ENCODE data around the gene APH1A.

APH1A gene

DNA sequence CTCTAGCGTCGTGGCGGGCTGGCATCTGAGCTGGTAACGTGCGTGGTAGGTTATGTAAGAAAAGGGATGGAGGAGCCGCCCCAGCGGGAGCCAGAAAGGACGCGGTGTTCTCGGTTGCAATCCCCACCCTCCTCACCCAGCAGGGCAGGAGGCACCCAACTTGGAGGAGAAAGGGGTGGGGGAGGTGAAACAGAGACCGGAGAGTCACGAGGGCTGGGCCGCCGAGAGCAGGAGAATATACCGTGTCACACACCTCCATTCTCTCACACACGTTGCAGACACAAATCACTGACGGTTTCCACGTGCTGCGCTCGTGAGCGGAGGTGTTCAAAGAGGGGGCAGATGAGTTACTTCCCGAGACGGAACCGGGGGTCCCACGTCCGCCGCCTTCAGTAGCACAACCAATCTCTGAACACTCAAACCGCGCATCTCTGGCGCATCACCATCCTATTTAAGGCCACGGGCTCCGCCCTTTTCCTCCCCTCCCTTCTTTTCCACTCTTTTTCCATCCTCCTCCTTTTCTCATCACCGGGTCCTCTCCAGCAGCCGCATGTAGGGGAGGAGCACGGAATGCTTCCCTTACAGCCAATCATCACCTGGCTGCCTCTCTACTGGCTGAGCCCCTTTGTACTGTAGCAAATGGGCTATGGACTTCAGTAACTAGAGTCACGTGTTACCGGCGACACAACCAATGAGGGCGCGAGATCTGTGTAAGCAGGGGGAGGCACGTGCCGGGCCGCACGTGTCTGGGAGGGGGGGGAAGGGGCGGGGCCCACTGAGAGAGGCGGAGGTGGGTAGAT is 13.1 kb upstream of the APH1A start, which contains the start of gene CIART:
Gene CIART (plus strand): TSS at position 797 of the 800 bp plus-strand sequence. CDS start 714 bp downstream, outside the sequence.
- H3K27me3 Mint-ChIP-seq, result peaks cover 31% of the 10 kb centered on the region
- peaks cover 29% of the 10 kb centered on the region for H3K4me1 Mint-ChIP-seq

GRCh38 chr1:150281221-150281757 is 12.5 kb upstream of the APH1A start:
- peak overlapping the region; percentile 47 for H3K27ac Mint-ChIP-seq
- peak; percentile 72 for DNase-seq
- H3K36me3 Mint-ChIP-seq, result peaks cover 11% of the 10 kb centered on the region
- no peaks in the 10 kb centered on the region for H3K9me3 Mint-ChIP-seq
- CTCF ChIA-PET, result interaction anchor here (0.8 to 4.4 kb wide), 6 partner anchors 9 to 29 kb away, joined by 3 to 49 read pairs (median 4); partner anchors contain the start of genes APH1A, C1orf54 and CA14
- peaks cover 29% of the 10 kb centered on the region for H3K4me1 Mint-ChIP-seq
- peak overlapping the region; percentile 77 for H3K4me3 Mint-ChIP-seq
- H3K27me3 Mint-ChIP-seq, result peaks cover 29% of the 10 kb centered on the region

More for the DNA sequence above, 13.1 kb upstream of the APH1A start, which contains the start of gene CIART:
- Mint-ChIP-seq H3K27ac (peak within 1 kb of the TSS; percentile 82), H3K4me3 (peak within 1 kb of the TSS; percentile 77), H3K36me3 (peaks cover 10% of the 10 kb centered on the region), H3K9me3 (no peaks in the 10 kb centered on the region)
- peak; percentile 89 for DNase-seq
- CTCF ChIA-PET, result interaction anchor here (0.8 to 4.4 kb wide), 6 partner anchors 10 to 30 kb away, joined by 3 to 49 read pairs (median 4); partner anchors contain the start of genes APH1A, C1orf54 and CA14

- Mint-ChIP-seq H3K36me3 (peaks cover 11% of the 10 kb centered on the region), H3K27me3 (peaks cover 28% of the 10 kb centered on the region), H3K4me1 (peaks cover 29% of the 10 kb centered on the region), H3K27ac (no peak overlapping the region), H3K4me3 (no peak overlapping the region), H3K9me3 (no peaks in the 10 kb centered on the region)
- CTCF ChIA-PET, result interaction anchor here (0.7 to 4.4 kb wide), 2 partner anchors 24 to 655 kb away, joined by 3 to 49 read pairs; partner anchors contain the start of gene CA14
- no peak for DNase-seq
Observed at GRCh38 chr1:150280138-150280707, 11.4 kb upstream of the APH1A start.

DNA sequence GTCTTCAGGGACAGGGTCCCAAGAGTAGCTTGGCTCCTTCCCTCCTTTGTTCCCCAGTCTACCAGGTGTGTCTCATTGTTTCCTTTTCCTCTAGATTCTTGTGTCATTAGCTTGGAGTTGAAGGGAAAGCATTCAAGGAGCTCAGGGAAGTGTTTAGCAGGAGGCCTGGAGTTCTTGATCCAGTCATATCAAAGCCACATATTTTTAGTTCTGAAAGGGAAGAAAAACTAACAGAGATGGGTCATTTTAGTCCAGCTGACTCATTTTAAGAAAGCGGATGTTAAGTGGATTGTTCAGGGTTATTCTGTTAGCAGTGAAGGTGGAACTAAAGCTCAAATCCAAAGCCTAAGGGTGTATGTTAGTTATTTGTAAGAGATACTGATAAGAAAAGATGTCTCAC is 4.5 kb upstream of the APH1A start:
- CTCF ChIA-PET, result interaction anchor here (2.1 to 2.5 kb wide), 2 partner anchors 8 to 18 kb away, joined by 7 to 12 read pairs; no protein-coding TSS in a partner anchor
- Mint-ChIP-seq H3K4me1 (peaks cover 13% of the 10 kb centered on the region), H3K9me3 (no peaks in the 10 kb centered on the region), H3K36me3 (peaks cover 21% of the 10 kb centered on the region), H3K27me3 (peaks cover 4% of the 10 kb centered on the region), H3K27ac (no peak overlapping the region), H3K4me3 (no peak overlapping the region)
- no peak for DNase-seq

DNA sequence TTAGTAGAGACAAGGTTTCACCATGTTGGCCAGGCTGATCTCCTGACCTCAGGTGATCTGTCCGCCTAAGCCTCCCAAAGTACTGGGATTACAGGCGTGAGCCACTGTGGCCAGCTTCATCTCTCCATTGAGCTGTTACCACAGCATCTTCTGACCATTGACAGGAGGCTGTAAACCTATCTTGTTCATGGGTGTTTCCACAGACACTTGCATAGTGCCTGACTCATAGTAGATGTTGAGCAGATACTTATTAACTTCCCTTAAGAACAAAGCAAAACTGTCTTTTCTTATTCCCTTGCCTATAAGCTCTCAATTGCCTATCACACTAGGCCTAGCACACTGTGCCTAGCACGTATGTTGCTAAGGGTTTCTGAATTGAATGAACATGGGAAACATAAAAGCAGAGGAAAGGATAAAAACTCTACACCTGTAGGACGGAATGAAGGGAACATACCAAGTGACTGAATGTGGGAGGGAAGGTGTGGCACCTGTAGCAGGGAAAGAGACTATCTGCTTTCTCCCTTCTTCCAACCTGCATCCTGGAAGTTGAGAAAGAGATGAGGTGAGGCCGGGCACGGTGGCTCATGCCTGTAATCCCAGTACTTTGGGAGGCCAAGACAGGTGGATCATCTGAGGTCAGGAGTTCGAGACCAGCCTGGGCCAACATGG is 2.6 kb upstream of the APH1A start:
- no peak overlapping the region for H3K27ac Mint-ChIP-seq

GRCh38 chr1:150269451-150269850 is 635 bp upstream of the APH1A start:
- H3K4me1 Mint-ChIP-seq, result peaks cover 31% of the 10 kb centered on the region
- CTCF ChIA-PET, result interaction anchor here (1.0 to 2.6 kb wide), 3 partner anchors 9 to 13 kb away, joined by 3 to 8 read pairs (median 3); no protein-coding TSS in a partner anchor
- H3K27ac Mint-ChIP-seq, result peak overlapping the region; percentile 98
- no peak for DNase-seq
- H3K27me3 Mint-ChIP-seq, result peaks cover 4% of the 10 kb centered on the region
- peak overlapping the region; percentile 86 for H3K4me3 Mint-ChIP-seq
- no peaks in the 10 kb centered on the region for H3K9me3 Mint-ChIP-seq
- H3K36me3 Mint-ChIP-seq, result peaks cover 54% of the 10 kb centered on the region

More for the DNA sequence above, 2.6 kb upstream of the APH1A start:
- H3K4me1 Mint-ChIP-seq, result peaks cover 27% of the 10 kb centered on the region
- DNase-seq, result no peak
- CTCF ChIA-PET, result interaction anchor here (2.1 to 2.5 kb wide), 2 partner anchors 10 to 16 kb away, joined by 7 to 12 read pairs; no protein-coding TSS in a partner anchor
- H3K4me3 Mint-ChIP-seq, result no peak overlapping the region
- H3K27me3 Mint-ChIP-seq, result peaks cover 4% of the 10 kb centered on the region
- H3K36me3 Mint-ChIP-seq, result peaks cover 36% of the 10 kb centered on the region
- H3K9me3 Mint-ChIP-seq, result no peaks in the 10 kb centered on the region

- peak overlapping the region; percentile 98 for H3K27ac Mint-ChIP-seq
- no peaks in the 10 kb centered on the region for H3K9me3 Mint-ChIP-seq
- peaks cover 52% of the 10 kb centered on the region for H3K36me3 Mint-ChIP-seq
- peaks cover 4% of the 10 kb centered on the region for H3K27me3 Mint-ChIP-seq
- CTCF ChIA-PET, result interaction anchor here (1.0 to 2.6 kb wide), 3 partner anchors 10 to 13 kb away, joined by 3 to 8 read pairs (median 3); no protein-coding TSS in a partner anchor
- peak; percentile 70 for DNase-seq
- peaks cover 31% of the 10 kb centered on the region for H3K4me1 Mint-ChIP-seq
- peak overlapping the region; percentile 86 for H3K4me3 Mint-ChIP-seq
Observed at GRCh38 chr1:150268340-150268704, 494 bp downstream of the APH1A start.

- peak overlapping the region; percentile 86 for H3K4me3 Mint-ChIP-seq
- CTCF ChIA-PET, result interaction anchor here (1.6 to 2.6 kb wide), 2 partner anchors 12 to 14 kb away, joined by 3 to 8 read pairs; no protein-coding TSS in a partner anchor
- H3K27me3 Mint-ChIP-seq, result peaks cover 4% of the 10 kb centered on the region
- H3K4me1 Mint-ChIP-seq, result peaks cover 31% of the 10 kb centered on the region
- peak overlapping the region; percentile 98 for H3K27ac Mint-ChIP-seq
- peaks cover 52% of the 10 kb centered on the region for H3K36me3 Mint-ChIP-seq
- DNase-seq, result no peak
- H3K9me3 Mint-ChIP-seq, result no peaks in the 10 kb centered on the region
Observed at GRCh38 chr1:150267896-150268295, 920 bp downstream of the APH1A start.

GRCh38 chr1:150263549-150263948 is 5.3 kb downstream of the APH1A start:
- CTCF ChIA-PET, result interaction anchor here (1.7 kb wide), 1 partner anchor 18 kb away, joined by 6 read pairs; no protein-coding TSS in a partner anchor
- no peak overlapping the region for H3K27ac Mint-ChIP-seq
- peaks cover 17% of the 10 kb centered on the region for H3K4me1 Mint-ChIP-seq
- H3K9me3 Mint-ChIP-seq, result no peaks in the 10 kb centered on the region
- peaks cover 40% of the 10 kb centered on the region for H3K36me3 Mint-ChIP-seq
- no peak for DNase-seq
- no peak overlapping the region for H3K4me3 Mint-ChIP-seq
- peaks cover 35% of the 10 kb centered on the region for H3K27me3 Mint-ChIP-seq

DNA sequence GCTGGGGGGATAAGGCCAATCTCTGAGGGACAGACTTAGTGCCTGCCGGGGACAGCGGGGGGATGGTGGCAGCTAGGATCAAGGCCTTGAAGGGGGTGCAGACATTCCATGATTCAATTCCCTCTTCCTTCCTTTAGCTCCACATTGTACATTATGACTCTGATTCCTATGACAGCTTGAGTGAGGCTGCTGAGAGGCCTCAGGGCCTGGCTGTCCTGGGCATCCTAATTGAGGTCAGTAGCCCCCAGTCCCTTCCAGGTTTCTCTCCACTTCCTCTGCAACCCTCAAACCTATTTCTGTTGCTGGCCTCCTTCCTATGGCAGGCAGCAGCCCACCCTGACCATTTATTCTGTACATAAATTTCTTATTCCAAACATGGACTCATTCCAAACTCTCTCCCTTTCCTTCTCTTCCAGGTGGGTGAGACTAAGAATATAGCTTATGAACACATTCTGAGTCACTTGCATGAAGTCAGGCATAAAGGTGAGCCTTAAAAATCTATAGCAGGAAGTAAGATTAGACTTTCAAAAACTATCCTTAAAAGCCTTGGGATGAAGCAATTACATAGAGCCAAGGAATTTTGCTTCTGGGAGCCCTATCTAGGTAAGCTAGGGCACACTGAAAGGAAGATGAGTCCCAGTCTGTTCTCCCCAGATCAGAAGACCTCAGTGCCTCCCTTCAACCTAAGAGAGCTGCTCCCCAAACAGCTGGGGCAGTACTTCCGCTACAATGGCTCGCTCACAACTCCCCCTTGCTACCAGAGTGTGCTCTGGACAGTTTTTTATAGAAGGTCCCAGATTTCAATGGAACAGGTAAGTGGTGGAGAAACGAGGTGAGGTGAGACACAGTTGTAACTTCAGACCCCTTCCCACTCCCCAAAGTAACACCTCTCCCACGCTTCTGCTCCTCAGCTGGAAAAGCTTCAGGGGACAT is 6.2 kb downstream of the APH1A start:
- Mint-ChIP-seq H3K4me1 (peaks cover 15% of the 10 kb centered on the region), H3K27ac (no peak overlapping the region), H3K27me3 (peaks cover 44% of the 10 kb centered on the region), H3K36me3 (peaks cover 31% of the 10 kb centered on the region), H3K9me3 (no peaks in the 10 kb centered on the region), H3K4me3 (no peak overlapping the region)
- DNase-seq, result no peak
- CTCF ChIA-PET, result interaction anchor here (1.0 to 1.7 kb wide), 3 partner anchors 19 to 733 kb away, joined by 3 to 6 read pairs (median 3); no protein-coding TSS in a partner anchor

- CTCF ChIA-PET, result interaction anchor here (1.0 kb wide), 1 partner anchor 734 kb away, joined by 3 read pairs; no protein-coding TSS in a partner anchor
- DNase-seq, result no peak
- no peaks in the 10 kb centered on the region for H3K9me3 Mint-ChIP-seq
- H3K36me3 Mint-ChIP-seq, result peaks cover 19% of the 10 kb centered on the region
- H3K27me3 Mint-ChIP-seq, result peaks cover 57% of the 10 kb centered on the region
- H3K4me3 Mint-ChIP-seq, result no peak overlapping the region
- H3K27ac Mint-ChIP-seq, result peak overlapping the region; percentile 16
- peaks cover 13% of the 10 kb centered on the region for H3K4me1 Mint-ChIP-seq
Observed at GRCh38 chr1:150261367-150261766, 7.4 kb downstream of the APH1A start.

DNA sequence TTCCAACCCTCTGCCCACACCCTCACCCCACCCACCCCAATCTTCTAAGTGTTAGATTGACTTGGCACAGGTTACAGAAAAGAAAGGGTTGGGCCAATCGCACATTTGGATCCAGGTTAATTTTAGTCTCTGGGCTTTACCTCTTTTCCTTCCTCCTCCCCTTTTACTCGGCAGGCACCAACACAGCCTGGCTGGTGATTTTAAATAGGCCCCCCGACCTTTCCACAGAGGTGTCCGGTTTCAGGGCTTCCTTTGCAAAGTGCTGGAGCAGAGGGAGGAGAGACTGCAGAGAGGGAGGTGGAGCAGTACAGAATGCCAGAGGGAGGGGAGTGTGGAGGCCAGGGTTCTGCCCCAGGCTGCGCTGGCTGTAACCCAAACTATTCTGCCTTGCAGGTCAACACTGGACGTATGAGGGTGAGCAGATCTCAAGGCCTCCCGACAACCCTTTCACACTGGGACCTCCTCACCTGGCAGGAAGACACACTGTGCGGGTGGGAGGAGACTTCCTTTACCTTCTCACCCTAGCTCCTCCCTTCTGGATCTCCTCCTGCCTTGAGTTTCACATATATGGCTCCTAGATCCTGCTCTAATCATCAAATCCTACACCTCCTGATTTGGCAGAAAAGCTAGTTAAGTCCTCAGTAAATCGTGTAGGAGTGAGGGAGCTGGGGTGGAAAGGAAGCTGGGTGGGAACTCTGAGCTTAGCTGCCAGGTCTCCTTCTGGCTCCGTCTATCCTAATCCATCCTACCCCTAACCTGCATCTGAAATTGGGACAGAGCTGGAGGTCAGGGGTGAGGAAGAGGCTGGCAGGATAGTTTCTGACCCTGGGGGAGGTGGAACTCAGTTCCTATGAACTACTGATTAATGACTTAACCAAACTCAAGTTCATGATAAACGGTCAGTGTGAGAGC is 8.8 kb downstream of the APH1A start:
- Mint-ChIP-seq H3K4me3 (no peak overlapping the region), H3K36me3 (peaks cover 7% of the 10 kb centered on the region), H3K27ac (no peak overlapping the region), H3K9me3 (no peaks in the 10 kb centered on the region), H3K4me1 (peaks cover 21% of the 10 kb centered on the region), H3K27me3 (peaks cover 68% of the 10 kb centered on the region)
- CTCF ChIA-PET, result interaction anchor here (1.1 kb wide), 1 partner anchor 8 kb away, joined by 3 read pairs; no protein-coding TSS in a partner anchor
- DNase-seq, result no peak
